Endothelial cell of umbilical vein (primary cell): ENCODE data around the gene MAP4K3. TPM values are rescaled to one million over a fixed set of nuclear protein-coding genes. Genes with fewer than 3 reads are reported as not detected.

Source experiments
- BruUV-seq: library from RNA; stranded (reverse); fragments of 400-500 nt; replicated peaks from 2 replicates; lab custom pipeline; 2021; lab: Mats Ljungman, UMichigan
- CTCF ChIA-PET: fragments of 300-600, 350-600 bp; sonication (Branson Sonifier 250); formaldehyde crosslinking; loops from one replicate; lab custom pipeline; 2021; ENCODE audit warnings: antibody characterized with exemption, inconsistent platforms; lab: Charles Lee
- POLR2A ChIA-PET: fragments of 300-600, 350-600 bp; sonication (Branson Sonifier 250); formaldehyde crosslinking; loops from one replicate; lab custom pipeline; 2021; ENCODE audit warnings: antibody characterized with exemption, inconsistent platforms; lab: Charles Lee
- DNase-seq: peaks from one replicate; pipeline ENCODE4 v3.0.0-alpha.2; 2011; ENCODE audit warnings: low read depth, low spot score
- FAIRE-seq: peaks from 2 replicates; lab custom pipeline; 2011; peaks lifted over from hg19 to GRCh38; lab: Jason Lieb, UNC
- H2AFZ ChIP-seq: 2 replicates; pipeline ENCODE4 v1.6.0; 2012; ENCODE audit warnings: low read depth, low read length, control low read depth, inconsistent platforms
- H3K27ac ChIP-seq: 2 replicates; pipeline ENCODE4 v1.5.1; 2011; ENCODE audit warnings: low read depth, mild to moderate bottlenecking, control low read depth, low read length, moderate library complexity; ENCODE audit not compliant: insufficient read depth
- H3K27me3 ChIP-seq, 2 experiments: 2 replicates each; pipeline versions ENCODE4 v1.6.0 to v1.6.1; 2011; ENCODE audit warnings: low read length in 2 of 2, mixed read lengths in 1 of 2; ENCODE audit not compliant: control insufficient read depth in 2 of 2, insufficient read depth in 2 of 2
- H3K36me3 ChIP-seq, 2 experiments: 2 replicates in 1 of 2; 3 replicates in 1 of 2; pipeline ENCODE4 v1.5.1; 2011; ENCODE audit warnings: low read length in 2 of 2, mild to moderate bottlenecking in 1 of 2, moderate library complexity in 1 of 2; ENCODE audit not compliant: control insufficient read depth in 2 of 2, insufficient read depth in 2 of 2; ENCODE audit errors: extremely low read depth in 1 of 2
- H3K4me1 ChIP-seq: 3 replicates; pipeline ENCODE4 v1.5.1; 2011; ENCODE audit warnings: mild to moderate bottlenecking, low read length; ENCODE audit not compliant: control insufficient read depth, insufficient read depth; ENCODE audit errors: extremely low read depth
- H3K4me2 ChIP-seq: 2 replicates; pipeline ENCODE4 v1.6.1; 2011; ENCODE audit warnings: low read length, control low read depth, mixed read lengths; ENCODE audit not compliant: insufficient read depth
- H3K4me3 ChIP-seq, 3 experiments: fragments of 200-600 bp in 1 of 3; sonication (generic), shearing (Covaris generic) in 1 of 3; replicated peaks in 1 of 3; 2 replicates each; pipeline ENCODE4 v1.5.1; 2011 to 2016; ENCODE audit warnings: control low read depth in 3 of 3, low read length in 3 of 3, mild to moderate bottlenecking in 2 of 3, inconsistent platforms in 1 of 3, low read depth in 1 of 3, moderate library complexity in 1 of 3; ENCODE audit not compliant: insufficient read depth in 1 of 3
- H3K79me2 ChIP-seq: 2 replicates; pipeline ENCODE4 v1.6.0; 2012; ENCODE audit warnings: low read length, inconsistent platforms; ENCODE audit not compliant: control insufficient read depth, insufficient read depth
- H3K9ac ChIP-seq: replicated peaks from 2 replicates; pipeline ENCODE3; 2011; ENCODE audit warnings: low read length, control low read depth; ENCODE audit not compliant: insufficient read depth; ENCODE audit errors: extremely low read depth
- H3K9me1 ChIP-seq: replicated peaks from 3 replicates; pipeline ENCODE4 v1.6.0; 2011; ENCODE audit warnings: mild to moderate bottlenecking, low read length; ENCODE audit not compliant: control insufficient read depth, insufficient read depth; ENCODE audit errors: extremely low read depth
- H3K9me3 ChIP-seq: replicated peaks from 2 replicates; pipeline ENCODE4 v1.5.1; 2012; ENCODE audit warnings: low read length, inconsistent platforms; ENCODE audit not compliant: control insufficient read depth, insufficient read depth
- H4K20me1 ChIP-seq: replicated peaks from 2 replicates; pipeline ENCODE3; 2011; ENCODE audit warnings: mild to moderate bottlenecking, low read length; ENCODE audit not compliant: control insufficient read depth, insufficient read depth; ENCODE audit errors: extremely low read depth
- EZH2 ChIP-seq: IDR thresholded peaks from 2 replicates; pipeline ENCODE4 v1.6.1; 2012; ENCODE audit warnings: borderline replicate concordance, low read depth, mild to moderate bottlenecking, moderate library complexity, low read length, inconsistent platforms; ENCODE audit not compliant: severe bottlenecking
- FOS ChIP-seq: IDR thresholded peaks from 2 replicates; pipeline ENCODE4 v1.6.1; 2011; ENCODE audit warnings: mild to moderate bottlenecking, low read length, moderate library complexity, borderline replicate concordance; ENCODE audit not compliant: insufficient read depth
- GATA2 ChIP-seq: IDR thresholded peaks from 2 replicates; pipeline ENCODE4 v1.7.0; 2011; ENCODE audit warnings: low read depth, mild to moderate bottlenecking, moderate library complexity, mixed read lengths, low read length; ENCODE audit not compliant: insufficient read length, insufficient read depth
- JUN ChIP-seq: IDR thresholded peaks from 2 replicates; pipeline ENCODE4 v1.6.1; 2011; ENCODE audit warnings: borderline replicate concordance, low read depth; ENCODE audit not compliant: insufficient read length, insufficient read depth
- MYC ChIP-seq: IDR thresholded peaks from one replicate; pipeline ENCODE4 v1.6.1; 2011; ENCODE audit warnings: mild to moderate bottlenecking, low read depth, low read length
- POLR2A ChIP-seq: IDR thresholded peaks from 2 replicates; pipeline ENCODE4 v1.6.1; 2012; ENCODE audit warnings: low read depth, mild to moderate bottlenecking, control low read depth, low read length
- POLR2AphosphoS5 ChIP-seq: IDR thresholded peaks from 2 replicates; pipeline ENCODE4 v1.6.1; 2012; ENCODE audit warnings: low read depth, mild to moderate bottlenecking, control low read depth, low read length, moderate library complexity; ENCODE audit not compliant: insufficient read depth
- dilution Hi-C: fragments of 300-500 bp; cut with MboI; formaldehyde crosslinking; loops from one replicate; pipeline ENCODE4 v1.15.0; 2019; ENCODE audit warnings: low sequenced_read_pairs; ENCODE audit not compliant: extremely low pct_ligation_motif_present
- intact Hi-C: fragments of 100-400 bp; cut with micrococcal nuclease; formaldehyde crosslinking; loops from one replicate; pipeline ENCODE4 v1.10.0; 2022
- polyA plus RNA-seq, 4 experiments: library from polyadenylated mRNA; depleted of rRNA in 3 of 4; stranded (reverse) in 3 of 4; unstranded in 1 of 4; fragments of >200 nt; gene quantifications; 2 replicates each; pipeline versions ENCODE4 v1.2.1 to v1.2.3, GENCODE V29; 2011 to 2012; ENCODE audit warnings: missing spikeins in 1 of 4
- total RNA-seq: library from RNA; stranded (reverse); gene quantifications from 2 replicates; pipeline ENCODE4 v1.2.3, GENCODE V29; 2021
- TF ChIP-seq, protein P1 (sequence below), 2 donors: IDR thresholded peaks; 1 replicate in 1 of 2; 2 replicates in 1 of 2; pipeline ENCODE4 v1.5.1; 2011; ENCODE audit warnings: low read length in 2 of 2, mild to moderate bottlenecking in 2 of 2, moderate library complexity in 2 of 2, control low read depth in 1 of 2, inconsistent platforms in 1 of 2, low read depth in 1 of 2; ENCODE audit not compliant: insufficient read depth in 1 of 2; ENCODE audit errors: extremely low read depth in 1 of 2
- TF ChIP-seq, protein P2 (sequence below): IDR thresholded peaks from 2 replicates; pipeline ENCODE4 v1.6.1; 2011; ENCODE audit not compliant: insufficient read depth, insufficient read length

Gene MAP4K3
- total and polyA plus RNA-seq, 2 donors (not counting 3 experiments of a cell fraction or from before 2014, with no cell fraction given), result 8.0 to 45.9 TPM

DNA sequence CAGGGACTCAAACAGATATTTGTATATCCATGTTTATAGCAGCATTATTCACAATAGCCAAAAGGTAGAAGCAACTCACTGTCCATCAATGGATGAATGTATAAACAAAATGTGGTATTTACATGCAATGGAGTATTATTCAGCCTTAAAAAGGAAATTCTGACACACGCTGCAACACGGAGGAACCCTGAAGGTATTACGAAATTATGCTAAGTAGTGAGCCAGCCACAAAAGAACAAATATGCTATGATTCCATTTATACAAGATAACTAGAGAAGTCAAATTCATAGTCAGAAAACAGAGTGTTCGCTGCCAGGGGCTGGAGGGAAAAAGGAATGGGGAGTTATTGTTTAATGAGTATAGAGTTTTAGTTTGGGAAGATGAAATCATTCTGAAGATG lies 132.4 kb downstream of the MAP4K3 start:
- no peaks in the 10 kb centered on the region for H3K27me3 ChIP-seq
- intact Hi-C loops, result no loop called here
- H3K9me1 ChIP-seq, result no peaks in the 10 kb centered on the region
- ChIA-PET CTCF (no interaction called here), POLR2A (no interaction called here)
- no peak overlapping the region for H3K27ac ChIP-seq
- no peak for DNase-seq
- no TSS peak for BruUV-seq
- no peaks in the 10 kb centered on the region for H3K9me3 ChIP-seq
- H3K79me2 ChIP-seq, result no peaks in the 10 kb centered on the region
- no peak overlapping the region for H2AFZ ChIP-seq
- TF ChIP-seq POLR2A (no peak), GATA2 (no peak)
- TF ChIP-seq, protein P1, sequence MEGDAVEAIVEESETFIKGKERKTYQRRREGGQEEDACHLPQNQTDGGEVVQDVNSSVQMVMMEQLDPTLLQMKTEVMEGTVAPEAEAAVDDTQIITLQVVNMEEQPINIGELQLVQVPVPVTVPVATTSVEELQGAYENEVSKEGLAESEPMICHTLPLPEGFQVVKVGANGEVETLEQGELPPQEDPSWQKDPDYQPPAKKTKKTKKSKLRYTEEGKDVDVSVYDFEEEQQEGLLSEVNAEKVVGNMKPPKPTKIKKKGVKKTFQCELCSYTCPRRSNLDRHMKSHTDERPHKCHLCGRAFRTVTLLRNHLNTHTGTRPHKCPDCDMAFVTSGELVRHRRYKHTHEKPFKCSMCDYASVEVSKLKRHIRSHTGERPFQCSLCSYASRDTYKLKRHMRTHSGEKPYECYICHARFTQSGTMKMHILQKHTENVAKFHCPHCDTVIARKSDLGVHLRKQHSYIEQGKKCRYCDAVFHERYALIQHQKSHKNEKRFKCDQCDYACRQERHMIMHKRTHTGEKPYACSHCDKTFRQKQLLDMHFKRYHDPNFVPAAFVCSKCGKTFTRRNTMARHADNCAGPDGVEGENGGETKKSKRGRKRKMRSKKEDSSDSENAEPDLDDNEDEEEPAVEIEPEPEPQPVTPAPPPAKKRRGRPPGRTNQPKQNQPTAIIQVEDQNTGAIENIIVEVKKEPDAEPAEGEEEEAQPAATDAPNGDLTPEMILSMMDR (IDR thresholded peaks at IDR 0.05; ENCODE audit: extremely low read depth in 1 of 2, insufficient read depth in 1 of 2, low read depth in 1 of 2, low read length in 2 of 2), result no peak
- H3K4me1 ChIP-seq, result no peaks in the 10 kb centered on the region
- dilution Hi-C loops, result no loop called here
- no peaks in the 10 kb centered on the region for H3K36me3 ChIP-seq
- no peak overlapping the region for H3K4me2 ChIP-seq
- H4K20me1 ChIP-seq, result no peaks in the 10 kb centered on the region
- no peak for FAIRE-seq
- no peak overlapping the region for H3K4me3 ChIP-seq
- no peak overlapping the region for H3K9ac ChIP-seq

DNA sequence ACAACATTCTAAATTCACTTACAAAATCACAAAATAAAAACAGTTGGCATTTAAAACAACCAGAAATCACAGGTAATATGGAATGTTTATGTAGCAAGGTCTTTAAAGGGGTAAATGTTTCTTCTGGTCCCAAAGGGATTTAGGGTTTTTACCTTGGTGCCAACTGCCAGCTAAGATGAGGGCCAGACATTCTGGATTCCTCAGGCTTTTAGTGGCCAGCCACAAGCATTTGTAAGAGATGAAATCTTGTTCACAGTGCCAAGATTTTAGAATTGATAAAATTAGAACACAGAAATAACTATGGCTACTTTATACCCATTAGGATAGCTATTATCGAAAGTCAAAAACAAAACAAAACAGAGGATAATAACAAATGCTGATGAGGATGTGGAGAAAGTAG lies 132.9 kb downstream of the MAP4K3 start:
- H3K9me1 ChIP-seq, result no peaks in the 10 kb centered on the region
- CTCF ChIA-PET, result no interaction called here
- H3K4me2 ChIP-seq, result no peak overlapping the region
- no peaks in the 10 kb centered on the region for H3K36me3 ChIP-seq
- no peaks in the 10 kb centered on the region for H4K20me1 ChIP-seq
- no peak overlapping the region for H3K4me3 ChIP-seq
- dilution Hi-C loops, result no loop called here
- H3K79me2 ChIP-seq, result no peaks in the 10 kb centered on the region
- H3K27me3 ChIP-seq, result no peaks in the 10 kb centered on the region
- intact Hi-C loops, result no loop called here
- no TSS peak for BruUV-seq
- H3K9ac ChIP-seq, result no peak overlapping the region
- DNase-seq, result no peak
- H2AFZ ChIP-seq, result no peak overlapping the region
- FAIRE-seq, result no peak
- TF ChIP-seq MYC, result no peak
- no peak for TF ChIP-seq POLR2AphosphoS5
- TF ChIP-seq, protein P1 (IDR thresholded peaks at IDR 0.05; ENCODE audit: extremely low read depth in 1 of 2, insufficient read depth in 1 of 2, low read depth in 1 of 2, low read length in 2 of 2), result no peak
- TF ChIP-seq GATA2, result no peak
- TF ChIP-seq, protein P2, sequence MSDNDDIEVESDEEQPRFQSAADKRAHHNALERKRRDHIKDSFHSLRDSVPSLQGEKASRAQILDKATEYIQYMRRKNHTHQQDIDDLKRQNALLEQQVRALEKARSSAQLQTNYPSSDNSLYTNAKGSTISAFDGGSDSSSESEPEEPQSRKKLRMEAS, result no peak
- no peak for TF ChIP-seq POLR2A
- no peak for TF ChIP-seq JUN
- no peak for TF ChIP-seq FOS
- TF ChIP-seq EZH2, result no peak
- H3K4me1 ChIP-seq, result no peaks in the 10 kb centered on the region
- H3K9me3 ChIP-seq, result no peaks in the 10 kb centered on the region
- H3K27ac ChIP-seq, result no peak overlapping the region
- POLR2A ChIA-PET, result no interaction called here
